ENCODE measurements around the gene MACF1.

GRCh38 chr1:39427912-39428311, 223.4 kb downstream of the MACF1 start:
- TF ChIP-seq PKNOX1 (IDR thresholded peaks at IDR 0.05) (no peak), ELF4 (IDR thresholded peaks at IDR 0.05) (no peak), SUZ12 (IDR thresholded peaks at IDR 0.05) (no peak), SP1 (IDR thresholded peaks at IDR 0.05) (no peak), ZNF384 (IDR thresholded peaks at IDR 0.05) (no peak)

All from HEK293T (cell line).